Suprapubic skin (tissue), 3 donors: ENCODE measurements around the gene PDE4D.
"Not testable (repeated sequence)": the region's sequence is repeated elsewhere in the genome, so short reads cannot be mapped to it uniquely, and the experiment has no call there.

Experiments
- CTCF ChIP-seq, 2 donors: fragments of 200-600 bp in 1 of 2; fragments of 450-650 bp in 1 of 2; sonication (generic) in 1 of 2; IDR thresholded peaks; one replicate each; pipeline ENCODE4 v1.5.1; 2016 to 2019; ENCODE audit warnings: antibody characterized with exemption in 2 of 2, mild to moderate bottlenecking in 1 of 2, moderate library complexity in 1 of 2
- POLR2AphosphoS5 ChIP-seq, 3 donors: sonication (generic); formaldehyde crosslinking; IDR thresholded peaks; one replicate each; pipeline ENCODE4 v1.6.1; 2017; ENCODE audit warnings: antibody characterized with exemption in 3 of 3

GRCh38 chr5:59408997-59409396 lies 484.5 kb downstream of the PDE4D start:
- not testable (repeated sequence) for TF ChIP-seq POLR2AphosphoS5, CTCF (IDR thresholded peaks at IDR 0.05)
